ENCODE measurements around the gene GABRR1. TPM values are rescaled to one million over a fixed set of nuclear protein-coding genes. Genes with fewer than 3 reads are reported as not detected.
"Not testable (repeated sequence)": the region's sequence is repeated elsewhere in the genome, so short reads cannot be mapped to it uniquely, and the experiment has no call there.

GABRR1 gene
- total RNA-seq, 1 donor from 2014 or later, result not detected

GRCh38 chr6:89131599-89131998, 85.6 kb downstream of the GABRR1 start:
- H3K4me3 ChIP-seq (ENCODE audit: low read depth, low read length), result no peak overlapping the region
- no peak for DNase-seq (ENCODE audit: low read depth)
- TF ChIP-seq CTCF (conservative IDR thresholded peaks at IDR 0.05; ENCODE audit: low read depth, low read length), result no peak

- not testable (repeated sequence) for H3K4me3 ChIP-seq (ENCODE audit: low read depth, low read length); DNase-seq (ENCODE audit: low read depth)
Observed at GRCh38 chr6:89128256-89128671, 88.9 kb downstream of the GABRR1 start.

Other genes with a start within 250 kb of the GABRR1 start
- 12.7 and 62.6 TPM in 2 replicates for gene PNRC1, start 136.6 kb downstream of the GABRR1 start, total RNA-seq
- 5.4 and 6.2 TPM in 2 replicates for gene SRSF12, start 99.3 kb downstream of the GABRR1 start, total RNA-seq
- 44.8 and 46.5 TPM in 2 replicates for gene PM20D2, start 71.3 kb downstream of the GABRR1 start, total RNA-seq
- gene GABRR2, start 97.9 kb upstream of the GABRR1 start, total RNA-seq, result 0.12 and 0.14 TPM in 2 replicates
- gene UBE2J1, start 135.4 kb upstream of the GABRR1 start, total RNA-seq, result 47.2 and 58.5 TPM in 2 replicates
- 10.8 and 12.7 TPM in 2 replicates for gene RRAGD, start 194.9 kb upstream of the GABRR1 start, total RNA-seq
- 4.4 and 6.2 TPM in 2 replicates for gene ANKRD6, start 215.8 kb upstream of the GABRR1 start, total RNA-seq